Ishikawa (cell line): Measurements from ENCODE around the gene OBSCN.

Experiments used
- CEBPB ChIP-seq: IDR thresholded peaks from 2 replicates; pipeline ENCODE4 v1.6.1; 2012
- CREB1 ChIP-seq: IDR thresholded peaks from 2 replicates; pipeline ENCODE4 v1.6.1; 2012; ENCODE audit warnings: low read depth
- EGR1 ChIP-seq: IDR thresholded peaks from 2 replicates; pipeline ENCODE4 v1.6.1; 2012
- EP300 ChIP-seq: IDR thresholded peaks from 2 replicates; pipeline ENCODE4 v1.6.1; 2012; ENCODE audit warnings: borderline replicate concordance
- FOXM1 ChIP-seq: IDR thresholded peaks from 2 replicates; pipeline ENCODE4 v1.6.1; 2012; ENCODE audit warnings: low read depth, borderline replicate concordance
- MAX ChIP-seq: IDR thresholded peaks from 2 replicates; pipeline ENCODE4 v1.6.1; 2012
- NFIC ChIP-seq: IDR thresholded peaks from 2 replicates; pipeline ENCODE4 v1.6.1; 2012
- RAD21 ChIP-seq: IDR thresholded peaks from 2 replicates; pipeline ENCODE4 v1.6.1; 2012; ENCODE audit warnings: low read depth
- TAF1 ChIP-seq: IDR thresholded peaks from 2 replicates; pipeline ENCODE4 v1.6.1; 2012; ENCODE audit warnings: low read depth, mild to moderate bottlenecking
- TCF12 ChIP-seq: IDR thresholded peaks from 2 replicates; pipeline ENCODE4 v1.6.1; 2012; ENCODE audit warnings: low read depth
- TEAD4 ChIP-seq: IDR thresholded peaks from 2 replicates; pipeline ENCODE4 v1.6.1; 2012
- YY1 ChIP-seq: IDR thresholded peaks from 2 replicates; pipeline ENCODE4 v1.6.1; 2012; ENCODE audit warnings: low read depth
- ZBTB7A ChIP-seq: IDR thresholded peaks from 2 replicates; pipeline ENCODE4 v1.6.1; 2012; ENCODE audit warnings: low read depth
- TF ChIP-seq, protein P1 (sequence below): IDR thresholded peaks from 2 replicates; pipeline ENCODE4 v1.6.1; 2012
- TF ChIP-seq, protein P2 (sequence below): IDR thresholded peaks from 2 replicates; pipeline ENCODE4 v1.6.1; 2012; ENCODE audit warnings: low read depth, mild to moderate bottlenecking

Gene OBSCN

GRCh38 chr1:228246216-228246900 lies 38.5 kb downstream of the OBSCN start:
- TF ChIP-seq TEAD4 (no peak), EGR1 (no peak), TAF1 (no peak), CEBPB (no peak), RAD21 (no peak), ZBTB7A (no peak), MAX (no peak), TCF12 (no peak), NFIC (no peak), CREB1 (no peak), YY1 (no peak), EP300 (no peak)
- TF ChIP-seq, protein P1, sequence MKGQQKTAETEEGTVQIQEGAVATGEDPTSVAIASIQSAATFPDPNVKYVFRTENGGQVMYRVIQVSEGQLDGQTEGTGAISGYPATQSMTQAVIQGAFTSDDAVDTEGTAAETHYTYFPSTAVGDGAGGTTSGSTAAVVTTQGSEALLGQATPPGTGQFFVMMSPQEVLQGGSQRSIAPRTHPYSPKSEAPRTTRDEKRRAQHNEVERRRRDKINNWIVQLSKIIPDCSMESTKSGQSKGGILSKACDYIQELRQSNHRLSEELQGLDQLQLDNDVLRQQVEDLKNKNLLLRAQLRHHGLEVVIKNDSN = no peak
- TF ChIP-seq, protein P2, sequence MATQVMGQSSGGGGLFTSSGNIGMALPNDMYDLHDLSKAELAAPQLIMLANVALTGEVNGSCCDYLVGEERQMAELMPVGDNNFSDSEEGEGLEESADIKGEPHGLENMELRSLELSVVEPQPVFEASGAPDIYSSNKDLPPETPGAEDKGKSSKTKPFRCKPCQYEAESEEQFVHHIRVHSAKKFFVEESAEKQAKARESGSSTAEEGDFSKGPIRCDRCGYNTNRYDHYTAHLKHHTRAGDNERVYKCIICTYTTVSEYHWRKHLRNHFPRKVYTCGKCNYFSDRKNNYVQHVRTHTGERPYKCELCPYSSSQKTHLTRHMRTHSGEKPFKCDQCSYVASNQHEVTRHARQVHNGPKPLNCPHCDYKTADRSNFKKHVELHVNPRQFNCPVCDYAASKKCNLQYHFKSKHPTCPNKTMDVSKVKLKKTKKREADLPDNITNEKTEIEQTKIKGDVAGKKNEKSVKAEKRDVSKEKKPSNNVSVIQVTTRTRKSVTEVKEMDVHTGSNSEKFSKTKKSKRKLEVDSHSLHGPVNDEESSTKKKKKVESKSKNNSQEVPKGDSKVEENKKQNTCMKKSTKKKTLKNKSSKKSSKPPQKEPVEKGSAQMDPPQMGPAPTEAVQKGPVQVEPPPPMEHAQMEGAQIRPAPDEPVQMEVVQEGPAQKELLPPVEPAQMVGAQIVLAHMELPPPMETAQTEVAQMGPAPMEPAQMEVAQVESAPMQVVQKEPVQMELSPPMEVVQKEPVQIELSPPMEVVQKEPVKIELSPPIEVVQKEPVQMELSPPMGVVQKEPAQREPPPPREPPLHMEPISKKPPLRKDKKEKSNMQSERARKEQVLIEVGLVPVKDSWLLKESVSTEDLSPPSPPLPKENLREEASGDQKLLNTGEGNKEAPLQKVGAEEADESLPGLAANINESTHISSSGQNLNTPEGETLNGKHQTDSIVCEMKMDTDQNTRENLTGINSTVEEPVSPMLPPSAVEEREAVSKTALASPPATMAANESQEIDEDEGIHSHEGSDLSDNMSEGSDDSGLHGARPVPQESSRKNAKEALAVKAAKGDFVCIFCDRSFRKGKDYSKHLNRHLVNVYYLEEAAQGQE = no peak

DNA sequence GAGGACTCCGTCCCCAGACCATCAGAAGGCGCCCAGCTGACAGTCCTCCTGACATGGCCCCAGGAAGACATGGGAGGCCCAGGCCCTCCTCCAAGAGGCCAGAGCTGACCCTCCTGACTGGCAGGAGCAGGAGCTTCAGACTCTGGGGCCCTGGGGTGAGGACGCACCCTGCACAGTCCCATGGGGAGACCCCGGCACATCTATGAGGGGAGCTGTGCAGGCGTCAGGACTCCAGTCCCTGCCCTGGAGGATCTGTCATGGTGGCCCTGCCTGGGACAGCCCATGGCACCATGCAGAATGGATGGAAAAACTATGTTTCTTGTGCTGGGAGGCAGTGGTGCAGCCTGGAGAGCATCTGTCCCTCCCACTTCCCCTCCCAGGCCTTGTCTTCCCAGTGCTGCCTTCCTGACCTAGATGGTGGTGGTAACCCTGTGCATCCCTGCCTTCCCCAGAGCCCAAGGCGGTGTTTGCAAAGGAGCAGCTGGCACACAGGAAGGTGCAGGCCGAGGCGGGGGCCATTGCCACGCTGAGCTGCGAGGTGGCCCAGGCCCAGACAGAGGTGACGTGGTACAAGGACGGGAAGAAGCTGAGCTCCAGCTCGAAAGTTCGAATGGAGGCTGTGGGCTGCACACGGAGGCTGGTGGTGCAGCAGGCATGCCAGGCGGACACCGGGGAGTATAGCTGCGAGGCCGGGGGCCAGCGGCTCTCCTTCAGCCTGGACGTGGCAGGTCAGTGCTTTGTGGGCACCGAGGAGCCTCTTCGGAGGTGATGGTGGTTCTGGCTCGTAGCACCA lies 41.9 kb downstream of the OBSCN start:
- TF ChIP-seq TEAD4 (no peak), CEBPB (no peak), FOXM1 (no peak), EP300 (no peak)

- no peak for TF ChIP-seq NFIC
- TF ChIP-seq ZBTB7A = no peak
These were observed 49.0 kb downstream of the OBSCN start for GRCh38 chr1:228256626-228257375.

DNA sequence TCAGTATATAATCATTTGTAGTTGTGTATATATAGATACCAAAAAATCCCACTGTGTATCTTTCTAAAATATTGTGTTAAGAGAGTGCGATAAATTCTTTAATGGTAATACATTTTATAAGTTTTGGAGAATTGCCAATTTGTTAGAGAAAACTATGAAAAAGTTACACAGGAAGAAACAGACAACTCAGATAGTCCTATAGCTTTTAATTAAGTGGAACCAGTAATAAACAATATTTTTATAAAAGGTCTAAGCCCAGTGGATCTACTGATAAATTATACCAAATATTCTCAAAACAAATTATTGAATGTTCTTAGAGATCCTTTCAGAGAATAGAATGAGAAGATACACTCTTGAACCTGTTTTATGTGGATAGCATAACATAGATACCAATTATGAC lies 50.6 kb downstream of the OBSCN start:
- TF ChIP-seq TAF1 = no peak

DNA sequence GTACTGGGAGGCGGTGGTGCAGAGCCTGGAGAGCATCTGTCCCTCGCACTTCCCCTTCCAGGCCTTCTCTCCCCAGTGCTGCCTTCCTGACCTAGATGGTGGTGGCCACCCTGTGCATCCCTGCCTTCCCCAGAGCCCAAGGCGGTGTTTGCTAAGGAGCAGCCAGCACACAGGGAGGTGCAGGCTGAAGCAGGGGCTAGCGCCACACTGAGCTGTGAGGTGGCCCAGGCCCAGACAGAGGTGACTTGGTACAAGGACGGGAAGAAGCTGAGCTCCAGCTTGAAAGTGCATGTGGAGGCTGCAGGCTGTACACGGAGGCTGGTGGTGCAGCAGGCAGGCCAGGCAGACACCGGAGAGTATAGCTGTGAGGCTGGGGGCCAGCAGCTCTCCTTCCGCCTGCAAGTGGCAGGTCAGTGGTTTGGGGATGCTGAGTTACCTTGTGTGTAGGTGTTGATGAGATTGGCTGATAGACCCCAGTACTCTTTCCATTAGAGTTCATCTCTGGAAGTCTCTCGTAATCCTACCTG lies 51.6 kb downstream of the OBSCN start:
- TF ChIP-seq TAF1 (no peak), TEAD4 (no peak), RAD21 (no peak), EGR1 (no peak), YY1 (no peak), MAX (no peak), ZBTB7A (no peak), NFIC (no peak), CREB1 (no peak), TCF12 (no peak), EP300 (no peak), FOXM1 (no peak), CEBPB (no peak)
- TF ChIP-seq, protein P1 = no peak
- TF ChIP-seq, protein P2 = no peak

DNA sequence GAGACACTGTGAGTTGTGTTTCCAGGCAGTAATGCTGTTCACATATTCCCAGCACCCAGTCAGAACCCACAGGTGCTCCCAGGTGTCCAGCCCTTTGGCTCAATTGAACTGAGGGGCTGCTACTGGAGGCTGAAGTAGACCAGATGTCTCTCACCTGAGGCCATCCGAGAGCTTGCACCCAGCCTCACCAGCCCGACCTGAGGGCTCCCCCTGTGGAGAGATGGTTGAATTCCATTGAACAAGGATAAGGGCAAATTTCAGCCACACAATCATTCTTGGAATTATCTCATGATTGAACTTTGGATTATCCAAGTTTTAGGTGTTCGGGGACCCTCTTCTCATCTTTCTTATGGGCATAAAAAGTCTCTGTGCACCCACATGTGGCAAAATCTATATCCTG lies 52.1 kb downstream of the OBSCN start:
- peak; percentile 26; the same call in 1 of the 2 replicates for TF ChIP-seq RAD21
- TF ChIP-seq FOXM1 = no peak
